ENCODE data around the gene UGCG.
"Not testable (repeated sequence)": the region's sequence is repeated elsewhere in the genome, so short reads cannot be mapped to it uniquely, and the experiment has no call there.

Gene UGCG

DNA sequence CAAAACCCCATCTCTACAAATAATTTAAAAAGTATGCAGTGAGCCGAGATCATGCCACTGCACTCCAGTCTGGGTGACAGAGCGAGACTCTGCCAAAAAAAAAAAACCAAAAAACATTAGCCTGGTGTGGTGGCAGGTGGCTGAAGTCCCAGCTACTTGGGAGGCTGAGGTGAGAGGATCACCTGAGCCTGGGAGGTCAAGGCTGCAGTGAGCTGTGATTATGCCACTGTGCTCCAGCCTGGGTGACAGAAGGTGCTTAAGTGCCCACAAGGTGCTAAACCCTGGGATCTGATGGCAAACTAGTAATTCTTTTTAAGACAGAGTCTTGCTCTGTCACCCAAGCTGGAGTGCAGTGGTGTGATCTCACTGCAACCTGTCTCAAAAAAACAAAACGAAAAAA, 5.7 kb upstream of the UGCG start:
- not testable (repeated sequence) for DNase-seq (ENCODE audit: low spot score)

DNA sequence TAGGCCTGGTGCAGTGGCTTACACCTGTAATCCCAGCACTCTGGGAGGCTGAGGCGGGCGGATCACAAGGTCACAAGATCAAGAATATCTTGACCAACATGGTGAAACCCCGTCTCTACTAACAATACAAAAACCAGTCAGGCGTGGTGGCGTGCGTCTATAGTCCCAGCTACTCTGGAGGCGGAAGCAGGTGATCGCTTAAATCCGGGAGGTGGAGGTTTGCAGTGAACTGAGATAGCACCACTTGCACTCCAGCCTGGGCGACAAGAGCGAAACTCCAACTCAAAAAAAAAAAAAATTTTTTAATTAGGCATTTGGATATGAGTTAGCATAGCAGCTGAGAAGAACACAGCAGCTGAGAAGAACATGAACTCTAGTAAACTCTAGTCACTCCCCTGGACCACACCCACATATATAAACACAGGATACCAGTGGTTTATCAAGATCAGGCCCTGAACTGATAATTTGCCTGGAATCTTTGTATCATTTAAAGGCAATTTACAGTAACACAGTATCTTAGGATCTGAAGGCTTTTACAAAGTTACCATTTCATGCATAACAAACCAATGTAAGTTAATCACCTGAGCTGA, 4.6 kb upstream of the UGCG start:
- peak; percentile 48 for DNase-seq (ENCODE audit: low spot score)

DNA sequence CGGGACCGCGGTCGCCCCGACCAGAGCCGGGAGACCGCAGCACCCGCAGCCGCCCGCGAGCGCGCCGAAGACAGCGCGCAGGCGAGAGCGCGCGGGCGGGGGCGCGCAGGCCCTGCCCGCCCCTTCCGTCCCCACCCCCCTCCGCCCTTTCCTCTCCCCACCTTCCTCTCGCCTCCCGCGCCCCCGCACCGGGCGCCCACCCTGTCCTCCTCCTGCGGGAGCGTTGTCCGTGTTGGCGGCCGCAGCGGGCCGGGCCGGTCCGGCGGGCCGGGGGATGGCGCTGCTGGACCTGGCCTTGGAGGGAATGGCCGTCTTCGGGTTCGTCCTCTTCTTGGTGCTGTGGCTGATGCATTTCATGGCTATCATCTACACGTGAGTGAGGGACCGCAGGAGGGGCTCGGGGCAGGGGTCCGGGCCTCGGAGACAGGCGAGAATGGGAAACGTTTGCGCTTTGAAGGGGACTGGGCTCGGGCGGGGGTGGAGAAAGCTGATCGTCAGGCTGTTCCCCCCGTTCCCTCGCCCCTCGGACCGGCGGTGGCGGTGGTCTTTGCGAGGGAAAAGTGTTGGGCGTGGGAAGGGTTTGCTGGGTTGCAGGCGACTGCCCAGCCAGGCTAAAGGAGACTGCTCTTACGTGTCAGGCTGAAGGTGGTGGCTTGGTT, 457 bp downstream of the UGCG start:
- peak; percentile 7 for DNase-seq (ENCODE audit: low spot score)

- DNase-seq (ENCODE audit: low spot score), result no peak
Measured at GRCh38 chr9:111897601-111898137, 1.1 kb downstream of the UGCG start.

DNA sequence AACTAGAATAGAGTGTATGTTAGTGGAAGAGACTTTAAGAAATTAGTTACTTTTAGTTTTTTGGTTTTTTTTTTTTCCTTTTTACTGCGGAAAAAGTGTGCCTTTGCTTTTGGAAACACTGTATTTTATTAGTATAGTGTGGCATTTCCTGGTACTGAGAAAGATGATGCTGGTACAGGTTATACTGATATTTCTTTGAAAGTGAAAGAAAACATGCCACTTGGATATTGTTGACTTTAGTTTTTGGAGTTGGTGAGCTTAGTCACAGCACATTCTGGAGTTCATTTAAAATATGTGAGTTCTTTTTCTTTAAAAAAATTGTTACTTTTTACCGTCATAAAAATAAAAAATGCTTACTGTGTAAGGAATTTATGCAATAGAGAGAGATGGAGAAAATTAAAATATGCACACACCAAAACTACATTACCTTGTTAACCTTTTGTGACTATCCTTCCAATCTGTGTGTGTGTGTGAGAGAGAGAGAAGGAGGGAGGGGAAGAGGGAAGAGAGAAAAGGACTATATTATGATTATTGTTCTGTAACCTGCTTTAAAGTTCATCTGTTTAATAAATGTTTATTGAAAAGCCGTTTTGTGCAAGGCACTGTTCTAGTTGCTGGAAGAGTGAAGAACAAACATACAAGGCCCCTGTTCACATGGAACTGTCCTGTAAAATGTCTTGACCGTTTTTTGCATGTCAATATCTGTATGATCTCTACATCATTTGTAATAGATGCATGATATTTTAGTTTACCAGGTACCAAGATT, 1.9 kb downstream of the UGCG start:
- peak; percentile 63 for DNase-seq (ENCODE audit: low spot score)

DNA sequence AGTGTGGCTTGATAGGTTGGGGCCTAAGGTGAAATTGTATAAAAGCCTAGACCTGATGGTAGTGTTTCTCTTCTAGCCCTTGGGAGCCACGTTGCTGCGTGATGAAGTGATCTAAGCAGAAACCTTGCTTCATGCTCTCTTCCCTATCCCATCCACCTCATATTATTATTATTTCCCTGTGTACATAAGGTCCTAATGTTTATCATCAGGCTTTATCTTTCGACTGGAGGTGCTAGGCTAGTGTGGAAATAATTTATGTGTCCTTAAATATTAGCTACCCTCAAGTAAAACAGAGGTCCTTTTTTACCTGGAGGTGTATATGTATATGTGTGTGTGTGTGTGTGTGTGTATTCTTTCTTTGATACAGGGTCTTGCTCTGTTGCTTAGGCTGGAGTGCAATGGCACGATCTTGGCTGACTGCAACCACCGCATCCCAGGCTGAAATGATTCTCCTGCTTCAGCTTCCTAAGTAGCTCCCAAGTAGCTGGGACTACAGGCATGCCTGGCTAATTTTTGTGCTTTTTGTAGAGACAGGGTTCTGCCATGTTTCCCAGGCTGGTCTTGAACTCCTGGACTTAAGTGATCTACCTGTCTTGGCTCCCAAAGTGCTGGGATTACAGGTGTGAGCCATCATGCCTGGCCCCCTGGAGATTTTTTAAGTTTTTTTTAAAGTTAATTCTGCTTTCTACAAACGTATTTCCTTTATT, 3.7 kb downstream of the UGCG start:
- DNase-seq (ENCODE audit: low spot score), result no peak

DNA sequence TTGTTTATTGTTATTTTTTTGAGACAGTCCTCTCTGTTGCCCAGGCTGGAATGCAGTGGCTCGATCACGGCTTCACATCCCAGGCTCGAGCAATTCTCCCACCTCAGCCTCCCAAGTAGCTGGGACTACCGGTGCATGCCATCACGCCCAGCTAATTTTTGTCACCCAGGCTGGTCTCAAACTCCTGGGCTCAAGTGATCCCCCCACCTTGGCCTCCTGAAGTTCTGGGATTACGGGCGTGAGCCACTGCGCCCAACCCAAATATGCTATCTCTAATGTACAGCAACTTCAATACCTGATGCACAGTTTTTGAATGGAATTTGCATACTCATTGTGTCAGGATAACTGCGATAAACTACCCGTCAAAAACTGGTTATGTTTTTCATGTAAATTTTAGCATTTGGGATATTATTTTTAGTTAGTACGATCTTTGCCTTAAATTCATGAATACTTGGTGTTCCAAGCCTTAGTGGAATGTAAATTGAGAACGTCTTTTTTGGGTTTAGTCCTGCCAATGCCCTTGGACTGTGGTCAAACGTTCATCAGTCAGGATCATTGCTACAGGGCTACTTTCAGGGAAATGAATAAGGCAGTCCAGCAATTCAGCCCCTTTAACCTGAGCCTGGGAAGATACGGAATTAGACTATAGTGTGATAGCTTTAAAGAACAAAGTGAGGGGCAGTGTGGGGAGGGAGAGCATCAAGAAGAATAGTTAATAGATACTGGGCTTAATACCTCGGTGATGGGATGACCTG, 4.4 kb downstream of the UGCG start:
- DNase-seq (ENCODE audit: low spot score), result no peak

DNA sequence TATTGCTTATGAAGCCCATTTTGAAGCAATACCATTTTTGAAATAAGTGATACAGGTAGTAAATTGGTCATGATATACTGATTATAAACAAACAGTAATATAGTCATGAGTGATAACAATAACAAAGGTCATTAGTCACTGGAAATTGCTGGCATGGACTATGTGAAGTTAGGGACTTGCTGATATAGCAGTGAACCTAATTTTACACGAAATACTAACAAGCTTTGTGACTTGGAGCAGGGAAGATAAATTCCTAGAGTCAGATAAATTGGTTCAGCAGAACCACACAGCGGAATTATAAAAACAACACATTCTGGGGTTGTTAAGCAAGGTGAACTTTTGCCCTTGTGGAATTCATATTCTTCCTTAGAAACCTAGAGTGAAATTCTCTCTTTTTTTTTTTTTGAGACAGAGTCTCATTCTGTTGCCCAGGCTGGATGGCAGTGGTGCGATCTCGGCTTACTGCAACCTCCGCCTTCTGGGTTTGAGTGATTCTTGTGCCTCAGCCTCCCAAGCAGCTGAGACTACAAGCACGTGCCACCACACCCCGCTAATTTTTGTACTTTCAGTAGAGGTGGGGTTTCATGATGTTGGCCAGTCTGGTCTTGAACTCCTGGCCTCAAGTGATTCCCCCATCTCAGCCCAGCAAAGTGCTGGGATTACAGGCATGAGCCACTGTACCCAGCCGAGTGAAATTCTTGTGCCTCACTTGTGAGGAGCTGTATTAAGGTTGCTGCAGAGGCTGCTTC, 6.0 kb downstream of the UGCG start:
- no peak for DNase-seq (ENCODE audit: low spot score)

- DNase-seq (ENCODE audit: low spot score), result not testable (repeated sequence)
Measured at GRCh38 chr9:111903535-111903934, 6.9 kb downstream of the UGCG start.

DNA sequence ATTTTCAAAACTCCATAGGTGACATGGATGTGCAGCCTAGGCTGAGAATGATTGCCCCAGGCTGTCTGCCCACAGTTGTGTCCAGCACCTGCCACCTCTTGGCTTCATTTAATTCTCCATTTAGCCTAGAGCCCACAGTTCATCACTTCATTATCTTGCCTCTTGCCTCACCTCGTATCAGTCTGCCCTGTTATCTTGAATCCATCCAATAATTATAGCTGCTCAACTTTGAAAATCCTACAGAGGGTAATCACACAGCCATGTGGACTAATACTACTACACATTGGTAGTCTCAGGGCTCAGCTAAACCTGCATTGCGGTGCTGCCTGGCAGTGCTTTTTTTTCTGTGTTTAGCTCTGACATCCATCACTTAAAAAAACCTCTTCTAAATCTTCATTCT, 7.4 kb downstream of the UGCG start:
- DNase-seq (ENCODE audit: low spot score), result no peak

DNA sequence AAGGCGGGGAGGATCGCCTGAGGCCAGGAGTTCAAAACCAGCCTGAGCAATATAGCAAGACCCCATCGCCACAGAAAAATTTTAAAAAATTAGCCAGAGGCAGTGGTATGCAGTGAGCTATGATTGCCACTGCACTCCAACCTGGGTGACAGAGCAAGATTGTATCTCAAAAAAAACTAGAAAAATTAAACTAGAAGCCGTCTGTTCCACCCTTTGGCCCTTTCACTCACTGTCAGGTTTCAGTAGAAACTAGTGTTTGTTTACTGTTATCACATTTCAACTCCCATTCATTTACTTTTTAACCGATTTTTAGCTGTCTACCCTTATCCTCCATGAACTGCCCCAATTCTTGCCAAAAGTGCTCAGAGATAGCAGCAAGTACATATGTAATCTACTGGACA, 8.3 kb downstream of the UGCG start:
- DNase-seq (ENCODE audit: low spot score), result no peak

DNA sequence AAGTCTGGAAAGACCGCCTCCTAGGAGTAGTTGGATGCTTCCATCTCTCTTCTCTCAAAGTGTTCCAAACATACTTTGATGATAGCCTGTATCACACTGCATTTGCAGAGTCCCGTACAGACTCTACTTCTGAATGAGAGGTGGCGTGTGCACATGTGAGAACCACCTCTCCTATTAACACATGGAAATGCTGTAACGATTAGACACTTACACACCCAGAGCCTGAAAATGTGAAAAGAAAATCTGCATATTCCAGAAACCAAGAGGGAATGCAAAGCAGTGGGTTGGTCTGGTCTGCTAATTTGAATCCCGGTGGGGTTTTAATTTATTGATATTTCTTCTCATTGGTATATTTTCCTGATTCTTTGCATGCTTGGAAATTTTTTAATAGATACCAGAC, 10.5 kb downstream of the UGCG start:
- DNase-seq (ENCODE audit: low spot score), result no peak

DNA sequence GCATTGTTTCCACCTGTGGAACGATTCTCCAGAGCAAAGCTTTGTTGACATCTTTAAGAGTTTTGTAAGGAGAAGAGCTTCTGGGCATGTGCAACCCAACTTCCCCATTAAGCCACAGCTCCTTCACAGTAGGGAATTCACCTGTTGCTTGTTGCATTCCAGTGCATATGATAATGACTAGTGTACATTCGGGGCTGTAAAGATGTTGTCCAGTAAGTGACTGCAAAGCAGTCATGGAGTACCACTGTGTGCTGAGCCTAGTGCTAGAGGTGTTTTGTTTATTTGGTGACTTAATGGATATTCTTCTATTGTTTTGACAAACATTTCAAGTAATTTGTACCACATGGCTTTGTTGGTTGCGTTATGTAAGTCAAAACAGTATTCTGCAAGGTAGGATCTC, 12.8 kb downstream of the UGCG start:
- DNase-seq (ENCODE audit: low spot score), result no peak

- DNase-seq (ENCODE audit: low spot score), result no peak
Measured at GRCh38 chr9:111910428-111910827, 13.8 kb downstream of the UGCG start.

GRCh38 chr9:111913159-111913558, 16.5 kb downstream of the UGCG start:
- no peak for DNase-seq (ENCODE audit: low spot score)

GRCh38 chr9:111914749-111915424, 18.3 kb downstream of the UGCG start:
- DNase-seq (ENCODE audit: low spot score), result no peak

DNA sequence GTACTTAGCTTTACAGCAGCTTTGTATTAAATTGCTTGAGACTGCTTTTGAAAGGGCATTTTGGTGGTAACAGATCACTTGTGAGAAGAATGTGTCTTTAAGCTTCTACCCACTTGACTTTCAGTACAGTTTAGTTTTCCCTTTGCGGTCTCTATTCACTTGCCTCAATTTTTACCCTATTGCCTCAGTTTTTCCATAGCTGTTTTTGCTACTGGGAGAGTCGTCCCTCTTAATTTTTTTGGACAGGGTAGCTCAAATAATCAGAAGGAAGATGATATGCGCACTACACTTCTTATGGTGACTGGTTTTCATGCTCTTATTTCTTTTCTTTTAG, 18.8 kb downstream of the UGCG start:
- DNase-seq (ENCODE audit: low spot score), result no peak

DNA sequence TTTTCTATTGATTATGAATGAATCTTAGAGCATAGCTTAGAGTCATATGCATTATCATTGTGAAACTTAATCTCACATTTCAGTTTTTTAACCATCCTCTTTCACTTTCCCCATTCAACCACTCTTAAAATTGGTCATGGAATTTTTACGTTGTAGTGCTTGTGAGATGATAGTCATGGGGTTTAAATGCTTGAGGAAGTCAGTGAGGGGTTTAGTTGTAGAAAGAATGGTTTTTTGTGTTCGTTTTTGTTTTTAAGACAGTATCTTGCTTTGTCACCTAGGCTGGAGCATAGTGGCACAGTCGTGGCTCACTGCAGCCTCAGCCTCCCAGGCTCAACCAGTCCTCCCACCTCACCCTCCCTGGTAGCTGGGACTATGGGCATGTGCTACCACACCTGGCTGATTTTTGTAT, 19.6 kb downstream of the UGCG start:
- DNase-seq (ENCODE audit: low spot score), result no peak

DNA sequence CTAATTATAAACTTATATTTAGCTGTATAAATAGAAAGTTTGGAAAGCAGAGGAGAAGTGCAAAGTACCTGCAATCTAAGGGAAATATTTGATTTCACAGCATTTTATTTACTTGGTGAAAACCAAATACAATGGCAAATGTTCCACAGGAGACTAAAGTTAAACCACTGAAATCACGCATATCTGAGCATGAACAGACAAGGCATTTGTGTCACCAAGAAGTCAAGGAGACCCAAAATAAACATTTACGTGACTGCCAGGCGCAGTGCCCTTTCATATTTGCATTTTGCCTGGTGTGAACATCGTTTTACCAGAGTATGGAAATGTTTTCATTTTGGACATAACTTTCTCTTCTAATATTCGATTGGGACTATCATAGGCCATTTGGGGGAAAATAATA, 20.6 kb downstream of the UGCG start:
- no peak for DNase-seq (ENCODE audit: low spot score)

DNA sequence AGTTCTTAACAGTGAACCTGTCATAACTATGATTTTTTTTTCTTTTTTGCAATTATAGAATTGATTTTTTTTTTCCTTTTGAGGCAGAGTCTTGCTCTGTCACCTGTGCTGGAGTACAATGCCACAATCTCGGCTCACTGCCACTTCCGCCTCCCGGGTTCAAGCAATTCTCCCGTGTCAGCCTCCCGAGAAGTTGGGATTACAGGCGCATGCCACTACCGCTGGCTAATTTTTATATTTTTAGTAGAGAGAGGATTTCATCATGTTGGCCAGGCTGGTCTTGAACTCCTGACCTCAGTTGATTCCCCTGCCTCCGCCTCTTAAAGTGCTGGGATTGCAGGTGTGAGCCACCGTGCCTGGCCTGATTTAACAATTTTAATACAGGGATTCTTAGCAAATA, 21.4 kb downstream of the UGCG start:
- DNase-seq (ENCODE audit: low spot score), result no peak

GRCh38 chr9:111919875-111920274, 23.3 kb downstream of the UGCG start:
- DNase-seq (ENCODE audit: low spot score), result no peak
